HG02852 (cell line): ENCODE data around the gene PLA2G4E.

Experiments
- ATAC-seq: cut with Tn5 transposase; IDR thresholded peaks from one replicate; pipeline ENCODE4 v1.9.1; 2021; ENCODE audit warnings: mild to moderate bottlenecking, moderate library complexity; ENCODE audit not compliant: unreplicated experiment

PLA2G4E gene

DNA sequence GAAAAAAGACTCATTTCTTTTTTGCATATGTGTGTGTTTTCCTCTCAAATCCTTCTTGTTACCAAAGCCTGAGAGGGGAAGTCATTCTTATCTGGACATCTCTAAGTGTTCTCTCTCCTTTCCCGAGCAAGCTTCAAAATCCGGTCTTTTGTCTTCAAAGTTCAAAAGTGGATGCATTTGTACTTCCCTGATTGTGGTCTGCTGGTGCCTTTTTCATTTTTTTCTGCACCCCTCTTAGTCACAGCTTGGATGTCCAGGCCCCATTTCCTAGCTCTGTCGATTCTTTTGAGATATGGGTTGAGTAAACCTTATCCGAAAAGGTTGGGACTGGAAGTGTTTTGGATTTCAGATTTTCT is 83.3 kb downstream of the PLA2G4E start:
- no peak for ATAC-seq

DNA sequence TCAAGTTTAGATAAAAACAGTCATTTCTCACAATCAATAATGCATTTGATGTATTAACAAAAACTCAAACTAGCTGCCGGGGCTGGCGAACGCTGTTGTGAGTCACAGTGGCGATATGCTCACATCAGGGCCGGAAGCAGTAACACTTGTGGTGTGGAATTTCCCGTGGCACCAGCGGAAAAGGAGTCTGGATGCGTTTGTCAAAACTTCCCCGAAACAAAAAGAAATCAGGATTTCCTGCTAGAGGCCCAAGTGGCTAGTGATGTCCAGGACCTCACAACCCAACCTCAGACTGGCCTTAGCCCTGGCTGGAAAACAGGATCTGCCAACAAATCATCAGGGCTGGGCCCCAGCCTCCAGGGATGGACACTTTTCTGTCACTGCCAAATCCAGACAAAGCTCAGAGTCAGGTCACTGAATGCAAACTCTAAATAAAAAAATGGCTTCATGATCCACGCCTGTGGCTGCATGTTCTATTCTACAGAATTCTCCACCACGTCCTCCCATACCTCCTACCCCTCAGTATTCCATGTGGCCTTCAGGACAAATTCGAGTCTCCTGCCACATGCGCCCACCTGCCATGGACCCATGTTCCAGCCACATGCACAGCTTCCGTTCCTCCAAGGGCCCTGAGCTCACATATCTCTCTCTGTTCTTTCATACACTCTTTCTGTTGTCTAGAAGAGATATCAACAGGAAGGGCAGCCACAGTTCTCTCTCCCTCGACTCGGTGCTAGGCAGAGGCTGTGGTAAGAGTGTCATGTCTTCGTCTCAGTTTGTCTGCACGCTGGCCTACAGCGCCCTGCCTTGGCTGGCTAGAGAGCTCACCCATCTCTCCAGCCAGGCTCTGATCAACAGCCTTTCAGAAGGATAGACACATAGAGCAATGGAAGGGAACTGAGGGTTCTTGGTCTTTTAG is 83.9 kb downstream of the PLA2G4E start:
- no peak for ATAC-seq

DNA sequence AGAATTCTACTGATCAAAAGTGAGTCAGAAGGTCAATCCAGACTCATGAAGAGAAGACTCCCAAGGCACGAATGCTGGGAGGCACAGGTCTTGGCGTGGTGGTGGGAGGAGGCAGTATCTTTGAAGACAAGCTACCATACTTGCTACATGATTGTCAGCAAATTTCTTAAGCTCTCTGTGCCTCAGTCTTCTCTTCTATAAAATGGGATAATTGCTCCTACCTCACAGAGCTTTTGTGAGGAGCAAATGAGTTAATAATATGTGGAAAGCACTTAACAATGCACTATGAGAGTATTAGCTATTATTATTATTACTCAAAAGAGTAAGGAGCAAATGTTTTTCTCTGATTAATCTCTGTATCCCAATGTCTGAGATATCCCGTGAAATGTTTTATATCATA is 84.7 kb downstream of the PLA2G4E start:
- no peak for ATAC-seq

DNA sequence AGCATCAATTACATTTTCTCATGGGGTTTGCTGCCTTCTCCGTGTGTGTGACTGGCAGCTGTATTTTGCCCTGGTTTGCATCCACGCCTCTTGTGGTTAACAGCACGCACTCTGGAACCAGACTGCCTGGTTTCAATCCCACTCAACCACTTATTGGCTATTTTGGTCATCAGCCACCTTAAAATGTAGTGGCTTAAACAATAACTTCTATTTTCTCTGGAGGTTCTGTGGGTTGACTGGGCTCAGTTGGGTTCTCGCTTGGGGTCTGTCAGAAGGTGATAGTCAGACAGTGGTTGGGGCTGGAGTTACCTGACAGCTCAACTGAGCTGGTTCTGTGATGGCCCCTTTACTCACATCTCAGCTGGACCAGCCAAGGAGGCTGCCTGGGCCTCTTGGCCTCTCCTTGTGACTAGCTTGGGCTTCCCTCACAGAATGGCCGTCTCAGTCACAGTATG is 85.2 kb downstream of the PLA2G4E start:
- ATAC-seq, result no peak

DNA sequence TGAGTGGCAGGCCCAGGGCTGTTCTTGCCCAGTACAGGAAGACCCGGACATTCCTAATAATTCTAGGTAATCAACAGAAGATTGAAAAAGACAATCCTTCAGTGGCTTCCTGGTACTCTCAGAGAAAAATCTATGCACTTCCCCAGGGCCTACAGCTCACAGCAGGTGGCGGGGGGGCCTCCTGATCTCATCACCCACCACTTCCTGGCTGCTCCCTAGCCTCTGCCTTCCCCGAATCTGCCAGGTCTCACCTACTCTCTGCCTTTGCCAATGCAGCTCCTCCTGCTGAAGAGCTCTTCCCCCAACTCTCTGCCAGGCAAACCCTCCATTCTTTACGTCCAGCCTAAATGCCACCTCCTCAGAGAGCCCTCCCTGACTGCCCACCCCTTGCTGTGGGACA is 86.0 kb downstream of the PLA2G4E start:
- no peak for ATAC-seq

DNA sequence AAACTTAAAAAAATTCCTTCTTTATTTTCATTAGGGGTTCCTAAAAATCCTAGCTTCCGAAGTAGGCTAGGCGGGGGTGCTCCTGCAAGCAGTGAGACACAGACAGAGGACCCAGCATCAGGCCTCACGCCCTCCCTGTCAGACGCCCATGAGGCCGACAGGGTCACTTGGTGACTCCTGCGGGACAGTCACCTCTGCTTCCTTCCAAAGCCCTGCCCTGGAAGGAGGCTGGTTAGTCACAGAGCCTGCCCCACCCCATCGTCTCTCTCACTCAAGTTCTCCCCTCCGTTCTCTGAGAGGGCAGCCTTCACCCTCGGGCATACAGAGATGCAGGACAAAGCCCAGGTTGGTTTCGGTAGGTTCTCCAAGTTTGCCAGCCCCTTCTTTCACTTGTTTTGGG is 87.1 kb downstream of the PLA2G4E start:
- no peak for ATAC-seq

DNA sequence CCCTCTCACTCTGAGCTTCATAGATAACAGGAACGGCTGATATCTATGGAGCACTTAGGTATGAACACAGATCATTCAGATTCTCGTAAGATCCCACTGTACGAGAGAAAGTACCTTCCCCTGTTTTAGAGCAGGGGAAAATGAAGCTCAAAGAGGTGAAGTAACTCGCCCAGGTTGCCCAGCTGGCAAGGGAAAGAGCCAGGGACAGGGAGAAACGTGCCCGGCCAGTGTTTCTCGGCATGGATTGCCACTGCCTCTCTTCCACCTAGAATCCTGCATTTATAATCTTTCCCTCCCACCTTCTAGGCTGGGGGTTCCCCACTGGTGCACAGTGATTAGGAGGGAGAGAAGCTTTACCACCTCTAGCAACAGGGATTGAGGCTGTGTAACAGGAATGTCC is 87.5 kb downstream of the PLA2G4E start:
- no peak for ATAC-seq

DNA sequence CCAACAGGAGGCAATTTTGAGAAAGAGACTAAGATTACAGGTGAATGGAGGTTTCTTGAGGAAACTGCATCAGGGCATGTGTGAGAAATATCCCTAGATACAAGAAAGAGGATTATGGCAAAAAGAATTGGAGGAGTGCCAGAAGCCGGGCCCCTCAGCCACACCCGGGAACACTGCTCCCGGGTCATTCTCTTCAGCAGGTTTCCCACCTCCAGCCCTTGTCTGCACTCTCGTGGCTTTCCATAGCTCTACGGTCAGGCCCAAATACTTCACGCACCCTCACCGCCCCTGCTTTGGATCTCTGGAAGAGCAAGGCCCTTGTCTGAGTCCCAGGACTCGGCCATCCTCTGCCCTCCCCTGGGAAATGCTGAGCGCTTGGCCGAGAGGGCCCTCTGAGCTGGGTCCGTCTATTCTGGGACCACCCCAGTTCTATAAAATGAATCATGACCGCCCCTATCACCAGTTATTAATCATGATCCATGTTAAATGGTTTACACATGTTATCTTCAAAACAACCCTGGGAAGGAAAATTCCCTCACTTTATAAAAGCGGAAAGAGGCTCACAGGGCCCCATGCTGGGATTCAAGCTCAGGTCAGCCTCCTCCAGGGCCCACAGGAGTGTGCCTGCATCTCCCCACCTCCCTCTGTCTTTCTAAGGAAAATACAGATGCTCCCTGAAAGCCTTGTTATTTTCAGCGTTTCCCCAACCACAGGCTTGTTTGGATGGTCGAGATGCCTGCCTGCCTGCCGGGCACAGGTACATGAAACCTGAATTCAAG is 88.1 kb downstream of the PLA2G4E start:
- no peak for ATAC-seq

DNA sequence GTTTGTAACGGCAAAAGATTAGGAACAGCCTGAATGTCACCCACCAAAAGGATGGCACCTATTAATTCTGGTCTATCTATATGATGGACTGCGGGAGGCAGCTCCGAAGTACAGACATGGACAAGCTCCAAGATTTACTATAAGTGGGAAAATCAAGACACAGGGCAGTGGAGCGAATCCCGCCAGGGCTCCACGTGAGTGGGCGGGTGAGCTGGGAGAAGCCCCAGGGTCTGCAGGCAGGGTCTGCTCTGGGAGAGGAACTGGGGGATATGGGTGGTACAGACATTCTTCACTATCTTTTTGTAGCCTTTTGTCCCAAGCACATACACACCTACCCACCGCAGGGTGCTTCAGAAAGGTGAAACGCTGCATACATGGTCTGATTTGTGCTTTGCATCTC is 88.7 kb downstream of the PLA2G4E start:
- no peak for ATAC-seq
